Sigmoid colon (tissue), 7 donors: ENCODE results near the gene KIF26B. TPM values are rescaled to one million over a fixed set of nuclear protein-coding genes. Genes with fewer than 3 reads are reported as not detected.

ENCODE experiments used
- DNase-seq: peaks from one replicate; pipeline ENCODE4 v3.0.0-alpha.2; 2019
- H3K27ac ChIP-seq, 4 donors: fragments of 200-600 bp; sonication (generic); one replicate each; pipeline ENCODE4 v1.5.1; 2016 to 2019; ENCODE audit warnings: mild to moderate bottlenecking in 1 of 4
- H3K27me3 ChIP-seq, 3 donors: fragments of 200-600 bp; sonication (generic); one replicate each; pipeline ENCODE4 v1.5.1; 2019; ENCODE audit warnings: mild to moderate bottlenecking in 1 of 3
- H3K36me3 ChIP-seq, 4 donors: fragments of 200-600 bp; sonication (generic); one replicate each; pipeline ENCODE4 v1.5.1; 2016 to 2019
- H3K4me1 ChIP-seq, 4 donors: fragments of 200-600 bp; sonication (generic); one replicate each; pipeline ENCODE4 v1.5.1; 2017 to 2019
- H3K4me3 ChIP-seq, 4 donors: fragments of 200-600 bp; sonication (generic); one replicate each; pipeline ENCODE4 v1.5.1; 2017 to 2019; ENCODE audit warnings: mild to moderate bottlenecking in 2 of 4, moderate library complexity in 1 of 4
- H3K9me3 ChIP-seq, 4 donors: fragments of 200-600 bp in 3 of 4; sonication (generic) in 3 of 4; one replicate each; pipeline versions ENCODE4 v1.5.1 to v1.6.1; 2013 to 2019
- EP300 ChIP-seq, 4 donors: sonication (generic); formaldehyde crosslinking; IDR thresholded peaks; one replicate each; pipeline ENCODE4 v1.6.1; 2017; ENCODE audit warnings: antibody characterized with exemption in 4 of 4
- POLR2A ChIP-seq, 2 donors: fragments of 450-650 bp; IDR thresholded peaks; one replicate each; pipeline ENCODE4 v1.6.1; 2016; ENCODE audit warnings: antibody characterized with exemption in 2 of 2, mild to moderate bottlenecking in 2 of 2, moderate library complexity in 2 of 2
- POLR2AphosphoS5 ChIP-seq, 4 donors: sonication (generic); formaldehyde crosslinking; IDR thresholded peaks; one replicate each; pipeline ENCODE4 v1.6.1; 2017; ENCODE audit warnings: antibody characterized with exemption in 4 of 4
- WGBS, 2 donors: extraction: QIAGEN DNeasy Blood & Tissue Kit; methylation state at CpG; one replicate each; pipeline ENCODE4 v1.1.7; 2013; 5-methylcytosine and 5-hydroxymethylcytosine counted together
- intact Hi-C: fragments of 100-400 bp; cut with DNase I; formaldehyde crosslinking; loops from one replicate; pipeline ENCODE4 v1.15.1; 2023
- polyA plus RNA-seq, 3 donors: library from polyadenylated mRNA; stranded (reverse); fragments of 200-250 nt; gene quantifications; one replicate each; pipeline ENCODE4 v1.2.3, GENCODE V29; 2013
- total RNA-seq, 4 donors: library from RNA; depleted of rRNA; stranded (reverse); fragments of >200 nt; gene quantifications; one replicate each; pipeline ENCODE4 v1.1.0, GENCODE V29; 2016
- TF ChIP-seq, protein P1 (sequence below), 4 experiments: fragments of 450-650 bp in 3 of 4; fragments of 200-600 bp in 1 of 4; IDR thresholded peaks; one replicate each; pipeline ENCODE4 v1.5.1; 2016 to 2019; ENCODE audit warnings: antibody characterized with exemption in 4 of 4, mild to moderate bottlenecking in 3 of 4, moderate library complexity in 2 of 4
- donor health status: healthy with polysubstance abuse.
- donor health status: Bipolar disorder and iron deficiency.
- donor health status: healthy.

Gene KIF26B
- total and polyA plus RNA-seq, 7 donors, result under 0.01 to 5.5 (median 1.4) TPM; not detected in 1

DNA sequence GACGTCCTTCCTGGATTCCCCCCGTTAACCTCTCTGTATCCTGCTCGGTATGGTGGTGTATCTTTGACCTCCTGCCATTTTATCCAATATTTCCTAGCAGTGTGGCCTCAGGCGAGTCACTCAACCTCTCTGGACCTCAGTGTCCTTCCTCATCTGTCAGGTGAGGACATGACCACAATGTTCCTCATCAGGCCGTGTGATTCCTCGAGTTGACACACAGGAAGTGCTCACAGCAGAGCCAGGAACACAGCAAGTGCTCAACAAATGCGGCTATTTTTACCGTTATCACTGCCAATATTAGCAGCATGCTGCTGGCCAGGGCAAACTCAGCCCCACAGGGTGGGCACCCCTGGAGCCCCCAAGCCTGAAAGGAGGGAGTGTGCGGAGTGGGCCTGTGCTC lies 450.2 kb downstream of the KIF26B start:
- no peaks in the 10 kb centered on the region for H3K27me3 ChIP-seq
- H3K27ac ChIP-seq, result peak overlapping the region in 1 of 4 donors; percentile 64
- TF ChIP-seq EP300 (IDR thresholded peaks at IDR 0.05) (no peak), POLR2AphosphoS5 (IDR thresholded peaks at IDR 0.05) (no peak), POLR2A (IDR thresholded peaks at IDR 0.05) (no peak)
- TF ChIP-seq, protein P1, sequence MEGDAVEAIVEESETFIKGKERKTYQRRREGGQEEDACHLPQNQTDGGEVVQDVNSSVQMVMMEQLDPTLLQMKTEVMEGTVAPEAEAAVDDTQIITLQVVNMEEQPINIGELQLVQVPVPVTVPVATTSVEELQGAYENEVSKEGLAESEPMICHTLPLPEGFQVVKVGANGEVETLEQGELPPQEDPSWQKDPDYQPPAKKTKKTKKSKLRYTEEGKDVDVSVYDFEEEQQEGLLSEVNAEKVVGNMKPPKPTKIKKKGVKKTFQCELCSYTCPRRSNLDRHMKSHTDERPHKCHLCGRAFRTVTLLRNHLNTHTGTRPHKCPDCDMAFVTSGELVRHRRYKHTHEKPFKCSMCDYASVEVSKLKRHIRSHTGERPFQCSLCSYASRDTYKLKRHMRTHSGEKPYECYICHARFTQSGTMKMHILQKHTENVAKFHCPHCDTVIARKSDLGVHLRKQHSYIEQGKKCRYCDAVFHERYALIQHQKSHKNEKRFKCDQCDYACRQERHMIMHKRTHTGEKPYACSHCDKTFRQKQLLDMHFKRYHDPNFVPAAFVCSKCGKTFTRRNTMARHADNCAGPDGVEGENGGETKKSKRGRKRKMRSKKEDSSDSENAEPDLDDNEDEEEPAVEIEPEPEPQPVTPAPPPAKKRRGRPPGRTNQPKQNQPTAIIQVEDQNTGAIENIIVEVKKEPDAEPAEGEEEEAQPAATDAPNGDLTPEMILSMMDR (IDR thresholded peaks at IDR 0.05), result no peak
- no peak overlapping the region for H3K4me3 ChIP-seq
- H3K4me1 ChIP-seq, result peaks cover 0 to 39% (median 28%) of the 10 kb centered on the region in 4 donors
- 69 to 74% methylated on average over 9 of the region's 9 CpGs for WGBS, 2 donors
- no peaks in the 10 kb centered on the region for H3K9me3 ChIP-seq
- no peak for DNase-seq
- H3K36me3 ChIP-seq, result no peaks in the 10 kb centered on the region
- intact Hi-C loops, result no loop called here

DNA sequence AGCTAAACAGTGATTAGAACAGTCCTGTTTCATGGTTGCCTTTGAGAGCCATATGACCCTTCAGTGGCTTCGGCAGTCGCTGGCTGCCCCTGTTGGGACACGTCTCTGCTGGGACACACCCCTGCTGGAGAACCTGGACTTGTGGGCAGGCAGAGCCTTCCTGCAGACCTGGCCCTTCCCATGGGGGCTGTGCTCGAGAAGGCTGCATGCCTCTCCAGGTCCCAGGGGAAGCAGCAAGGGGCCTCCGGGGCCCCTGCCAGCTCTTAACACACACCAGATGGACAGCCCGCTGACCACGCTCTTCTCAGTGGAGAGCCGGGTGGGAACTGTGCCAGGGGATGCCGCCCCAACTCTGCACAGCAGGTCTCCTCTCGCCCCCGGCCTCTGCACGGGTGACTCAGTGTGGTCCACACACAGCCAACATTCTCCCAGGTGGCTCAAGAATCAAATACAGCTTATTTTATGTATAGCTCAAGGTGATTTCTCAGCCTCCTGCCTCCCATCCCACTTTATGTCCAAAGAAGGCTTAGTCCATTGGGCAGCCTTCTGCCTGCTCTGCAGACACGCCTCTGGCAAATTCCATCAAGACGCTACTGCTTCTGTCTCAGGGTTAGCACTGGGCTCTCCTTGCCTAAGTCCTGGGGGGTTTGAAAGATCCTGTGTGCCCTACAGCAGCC lies 450.8 kb downstream of the KIF26B start:
- no peaks in the 10 kb centered on the region for H3K36me3 ChIP-seq
- H3K9me3 ChIP-seq, result no peaks in the 10 kb centered on the region
- WGBS, 2 donors, result 70 to 81% methylated on average over 14 of the region's 14 CpGs
- peaks cover 0 to 40% (median 28%) of the 10 kb centered on the region in 4 donors for H3K4me1 ChIP-seq
- peak overlapping the region; percentile 14 to 34 (median 26) for H3K4me3 ChIP-seq
- peaks cover 0 to 5% (median 0%) of the 10 kb centered on the region in 3 donors for H3K27me3 ChIP-seq
- no peak for DNase-seq
- H3K27ac ChIP-seq, result peak overlapping the region in 3 of 4 donors; percentile 49 to 64 (median 60)
- TF ChIP-seq EP300 (IDR thresholded peaks at IDR 0.05) (no peak), POLR2A (IDR thresholded peaks at IDR 0.05) (no peak), POLR2AphosphoS5 (IDR thresholded peaks at IDR 0.05) (no peak)
- TF ChIP-seq, protein P1 (IDR thresholded peaks at IDR 0.05), result no peak
- intact Hi-C loops, result no loop called here

DNA sequence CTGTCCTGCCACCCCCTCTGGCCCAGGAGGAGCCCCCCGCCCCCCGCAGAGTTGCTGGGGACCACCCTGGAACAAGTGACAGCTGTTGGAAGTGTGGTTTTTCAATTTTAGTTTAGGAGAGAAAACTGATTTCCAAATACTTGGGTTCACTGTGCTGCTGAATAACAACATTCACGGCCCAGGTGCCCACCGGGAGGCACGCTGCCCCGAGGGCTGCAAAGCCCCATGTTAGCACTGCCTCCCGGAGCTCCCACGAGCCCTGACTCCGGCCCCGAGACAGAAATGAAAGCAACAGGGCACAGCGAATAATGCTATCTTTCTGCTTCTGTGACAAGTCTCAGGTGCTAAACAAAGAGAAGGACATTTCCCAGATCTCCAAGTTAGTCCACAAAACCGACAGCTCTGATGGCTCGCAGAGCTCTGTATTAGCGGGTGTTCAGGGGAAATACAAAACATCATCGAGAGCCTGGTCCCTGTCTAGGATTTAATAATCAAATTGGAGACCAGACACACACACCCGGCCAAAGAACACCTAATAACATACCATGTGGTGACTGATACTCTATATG lies 451.5 kb downstream of the KIF26B start:
- Histone ChIP-seq H3K27me3 (peaks cover 0 to 5% (median 0%) of the 10 kb centered on the region in 3 donors), H3K4me3 (peak overlapping the region; percentile 14 to 34 (median 26)), H3K9me3 (no peaks in the 10 kb centered on the region), H3K27ac (peak overlapping the region in 3 of 4 donors; percentile 49 to 64 (median 60)), H3K4me1 (peaks cover 0 to 40% (median 28%) of the 10 kb centered on the region in 4 donors), H3K36me3 (no peaks in the 10 kb centered on the region)
- no peak for TF ChIP-seq POLR2A (IDR thresholded peaks at IDR 0.05)
- TF ChIP-seq EP300 (IDR thresholded peaks at IDR 0.05), result peak in 1 of 4 donors; percentile 22
- TF ChIP-seq POLR2AphosphoS5 (IDR thresholded peaks at IDR 0.05), result peak; percentile 60 to 95 (median 84)
- no peak for DNase-seq
- WGBS, 2 donors, result 86 to 88% methylated on average over 16 of the region's 16 CpGs
- intact Hi-C loops, result no loop called here

DNA sequence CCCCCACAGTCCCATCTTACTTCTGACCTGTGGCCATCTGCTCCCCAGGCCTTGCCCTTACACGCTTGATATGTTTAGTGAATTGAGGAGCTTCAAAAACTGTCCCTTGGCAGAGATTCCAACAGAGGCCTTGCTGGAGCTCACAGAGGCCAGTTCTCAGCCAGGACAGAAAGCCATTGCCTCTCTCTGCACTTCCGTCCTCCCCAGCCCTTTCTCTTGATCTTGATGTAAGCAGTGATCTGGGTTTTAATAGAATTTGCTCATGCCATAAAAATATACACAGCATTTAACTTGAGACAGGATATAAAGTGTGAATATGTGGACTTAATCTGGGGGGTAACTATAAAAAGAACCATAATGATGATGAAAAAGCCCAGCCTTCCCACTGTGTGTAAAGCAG lies 453.5 kb downstream of the KIF26B start:
- 66 to 71% methylated on average over 2 of the region's 2 CpGs for WGBS, 2 donors
- TF ChIP-seq POLR2AphosphoS5 (IDR thresholded peaks at IDR 0.05), result no peak
- TF ChIP-seq, protein P1 (IDR thresholded peaks at IDR 0.05), result no peak
- TF ChIP-seq POLR2A (IDR thresholded peaks at IDR 0.05), result no peak
- peaks cover 0 to 5% (median 0%) of the 10 kb centered on the region in 3 donors for H3K27me3 ChIP-seq

GRCh38 chr1:245609354-245610150 lies 454.8 kb downstream of the KIF26B start:
- Histone ChIP-seq H3K4me1 (peaks cover 0 to 45% (median 28%) of the 10 kb centered on the region in 4 donors), H3K36me3 (no peaks in the 10 kb centered on the region), H3K27me3 (peaks cover 0 to 5% (median 0%) of the 10 kb centered on the region in 3 donors), H3K4me3 (no peak overlapping the region), H3K9me3 (no peaks in the 10 kb centered on the region), H3K27ac (no peak overlapping the region)
- DNase-seq, result no peak
- intact Hi-C loops, result no loop called here
- WGBS, 2 donors, result 16 to 67% methylated on average over 25 of the region's 25 CpGs
- TF ChIP-seq POLR2A (IDR thresholded peaks at IDR 0.05), result no peak
- TF ChIP-seq EP300 (IDR thresholded peaks at IDR 0.05), result no peak
- TF ChIP-seq, protein P1 (IDR thresholded peaks at IDR 0.05), result no peak
- TF ChIP-seq POLR2AphosphoS5 (IDR thresholded peaks at IDR 0.05), result no peak

More for the DNA sequence above, 453.5 kb downstream of the KIF26B start:
- intact Hi-C loops, result no loop called here
- no peaks in the 10 kb centered on the region for H3K36me3 ChIP-seq
- peaks cover 0 to 40% (median 28%) of the 10 kb centered on the region in 4 donors for H3K4me1 ChIP-seq
- no peak overlapping the region for H3K4me3 ChIP-seq
- no peak overlapping the region for H3K27ac ChIP-seq
- H3K9me3 ChIP-seq, result no peaks in the 10 kb centered on the region
- DNase-seq, result no peak
